ENCODE results near the gene ZNF891.

DNA sequence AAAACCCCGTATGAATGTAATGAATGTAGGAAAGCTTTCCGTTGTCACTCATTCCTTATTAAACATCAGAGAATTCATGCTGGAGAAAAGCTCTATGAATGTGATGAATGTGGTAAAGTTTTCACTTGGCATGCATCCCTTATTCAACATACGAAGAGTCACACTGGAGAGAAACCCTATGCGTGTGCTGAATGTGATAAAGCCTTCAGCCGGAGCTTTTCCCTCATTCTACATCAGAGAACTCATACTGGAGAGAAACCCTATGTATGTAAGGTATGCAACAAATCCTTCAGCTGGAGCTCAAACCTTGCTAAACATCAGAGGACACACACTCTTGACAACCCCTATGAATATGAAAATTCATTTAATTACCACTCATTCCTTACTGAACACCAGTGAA, 23.8 kb downstream of the ZNF891 start:
- TF ChIP-seq, protein P1, sequence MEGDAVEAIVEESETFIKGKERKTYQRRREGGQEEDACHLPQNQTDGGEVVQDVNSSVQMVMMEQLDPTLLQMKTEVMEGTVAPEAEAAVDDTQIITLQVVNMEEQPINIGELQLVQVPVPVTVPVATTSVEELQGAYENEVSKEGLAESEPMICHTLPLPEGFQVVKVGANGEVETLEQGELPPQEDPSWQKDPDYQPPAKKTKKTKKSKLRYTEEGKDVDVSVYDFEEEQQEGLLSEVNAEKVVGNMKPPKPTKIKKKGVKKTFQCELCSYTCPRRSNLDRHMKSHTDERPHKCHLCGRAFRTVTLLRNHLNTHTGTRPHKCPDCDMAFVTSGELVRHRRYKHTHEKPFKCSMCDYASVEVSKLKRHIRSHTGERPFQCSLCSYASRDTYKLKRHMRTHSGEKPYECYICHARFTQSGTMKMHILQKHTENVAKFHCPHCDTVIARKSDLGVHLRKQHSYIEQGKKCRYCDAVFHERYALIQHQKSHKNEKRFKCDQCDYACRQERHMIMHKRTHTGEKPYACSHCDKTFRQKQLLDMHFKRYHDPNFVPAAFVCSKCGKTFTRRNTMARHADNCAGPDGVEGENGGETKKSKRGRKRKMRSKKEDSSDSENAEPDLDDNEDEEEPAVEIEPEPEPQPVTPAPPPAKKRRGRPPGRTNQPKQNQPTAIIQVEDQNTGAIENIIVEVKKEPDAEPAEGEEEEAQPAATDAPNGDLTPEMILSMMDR (IDR thresholded peaks at IDR 0.05) = no peak
- TF ChIP-seq POLR2AphosphoS5 (IDR thresholded peaks at IDR 0.05; ENCODE audit: insufficient read depth in 1 of 2, low read depth in 1 of 2) = no peak

Measured in vagina (tissue), 2 donors.